CD14-positive monocyte (primary cell): ENCODE measurements around the gene GPR39. TPM values are rescaled to one million over a fixed set of nuclear protein-coding genes. Genes with fewer than 3 reads are reported as not detected.

Experiments used
- DNase-seq, 3 donors: peaks; one replicate each; pipeline ENCODE4 v3.0.0-alpha.2; 2011 to 2022
- H2AFZ ChIP-seq: 2 replicates; pipeline ENCODE4 v1.6.0; 2012; ENCODE audit warnings: mild to moderate bottlenecking, low read depth, low read length, inconsistent platforms; ENCODE audit not compliant: insufficient read depth, poor library complexity, severe bottlenecking
- H3K27ac ChIP-seq, 2 donors: 1 replicate in 1 of 2; 2 replicates in 1 of 2; pipeline ENCODE4 v1.5.1; 2012 to 2013; ENCODE audit warnings: low read length in 2 of 2, control low read depth in 1 of 2, inconsistent platforms in 1 of 2, low read depth in 1 of 2, mild to moderate bottlenecking in 1 of 2
- H3K27me3 ChIP-seq, 2 donors: one replicate each; pipeline versions ENCODE4 v1.6.0 to v1.6.1; 2011 to 2013; ENCODE audit warnings: low read length in 2 of 2; ENCODE audit not compliant: control insufficient read depth in 2 of 2, insufficient read depth in 2 of 2
- H3K36me3 ChIP-seq, 2 donors: replicated peaks in 1 of 2; 1 replicate in 1 of 2; 2 replicates in 1 of 2; pipeline versions ENCODE4 v1.5.1 to v1.6.1; 2012 to 2013; ENCODE audit warnings: low read length in 2 of 2, control low read depth in 1 of 2, inconsistent platforms in 1 of 2, mild to moderate bottlenecking in 1 of 2; ENCODE audit not compliant: insufficient read depth in 2 of 2, control insufficient read depth in 1 of 2
- H3K4me1 ChIP-seq, 2 donors: 1 replicate in 1 of 2; 2 replicates in 1 of 2; pipeline versions ENCODE4 v1.5.1 to v1.6.1; 2012 to 2013; ENCODE audit warnings: low read length in 2 of 2, control low read depth in 1 of 2, inconsistent platforms in 1 of 2, mild to moderate bottlenecking in 1 of 2, moderate library complexity in 1 of 2; ENCODE audit not compliant: insufficient read depth in 2 of 2, control insufficient read depth in 1 of 2
- H3K4me2 ChIP-seq: replicated peaks from 2 replicates; pipeline ENCODE3; 2012; ENCODE audit warnings: low read length, moderate library complexity, mild to moderate bottlenecking; ENCODE audit not compliant: poor library complexity, severe bottlenecking; ENCODE audit errors: extremely low read depth
- H3K4me3 ChIP-seq, 3 experiments: fragments of 200-600 bp in 1 of 3; sonication (generic) in 1 of 3; replicated peaks in 1 of 3; 1 replicate in 2 of 3; 2 replicates in 1 of 3; pipeline ENCODE4 v1.5.1; 2011 to 2013; ENCODE audit warnings: low read length in 3 of 3, mild to moderate bottlenecking in 3 of 3, control low read depth in 2 of 3, low read depth in 2 of 3, inconsistent platforms in 1 of 3, moderate library complexity in 1 of 3
- H3K79me2 ChIP-seq: 2 replicates; pipeline ENCODE4 v1.6.0; 2012; ENCODE audit warnings: mild to moderate bottlenecking, control low read depth, inconsistent platforms, low read length, moderate library complexity; ENCODE audit not compliant: insufficient read depth
- H3K9ac ChIP-seq: 2 replicates; pipeline ENCODE4 v1.6.0; 2017; ENCODE audit warnings: low read length, mild to moderate bottlenecking; ENCODE audit not compliant: insufficient read depth, poor library complexity, severe bottlenecking
- H3K9me3 ChIP-seq, 2 donors: replicated peaks in 1 of 2; 1 replicate in 1 of 2; 2 replicates in 1 of 2; pipeline versions ENCODE4 v1.5.1 to v1.6.1; 2012 to 2013; ENCODE audit warnings: low read length in 2 of 2, control low read depth in 1 of 2; ENCODE audit not compliant: control insufficient read depth in 1 of 2, insufficient read depth in 1 of 2
- H4K20me1 ChIP-seq: 2 replicates; pipeline ENCODE4 v1.6.0; 2012; ENCODE audit warnings: mild to moderate bottlenecking, low read length, control low read depth, moderate library complexity; ENCODE audit not compliant: insufficient read depth
- H3K27ac Mint-ChIP-seq, 7 donors: one replicate each; pipeline ENCODE4 v1.8.0; 2020; ENCODE audit warnings: mild to moderate bottlenecking in 7 of 7, mixed read lengths in 7 of 7, moderate library complexity in 6 of 7, inconsistent platforms in 2 of 7
- H3K27me3 Mint-ChIP-seq, 3 donors: one replicate each; pipeline ENCODE4 v1.8.0; 2021 to 2022; ENCODE audit warnings: low read depth in 3 of 3, mild to moderate bottlenecking in 3 of 3, mixed read lengths in 3 of 3, moderate library complexity in 3 of 3, inconsistent platforms in 1 of 3
- H3K36me3 Mint-ChIP-seq, 2 donors: one replicate each; pipeline ENCODE4 v1.8.0; 2020; ENCODE audit warnings: mixed read lengths in 2 of 2, inconsistent platforms in 1 of 2, mild to moderate bottlenecking in 1 of 2
- H3K4me1 Mint-ChIP-seq: one replicate; pipeline ENCODE4 v1.8.0; 2020; ENCODE audit warnings: mild to moderate bottlenecking, mixed read lengths
- H3K4me3 Mint-ChIP-seq, 2 donors: one replicate each; pipeline ENCODE4 v1.8.0; 2020; ENCODE audit warnings: mild to moderate bottlenecking in 2 of 2, mixed read lengths in 2 of 2, moderate library complexity in 1 of 2
- H3K9me3 Mint-ChIP-seq, 7 donors: one replicate each; pipeline ENCODE4 v1.8.0; 2020 to 2022; ENCODE audit warnings: mixed read lengths in 7 of 7, mild to moderate bottlenecking in 6 of 7, moderate library complexity in 6 of 7, inconsistent platforms in 2 of 7
- WGBS: methylation state at CpG from one replicate; pipeline ENCODE4 v1.1.5; 2013; ENCODE audit warnings: missing lambda C conversion rate; ENCODE audit not compliant: insufficient coverage; 5-methylcytosine and 5-hydroxymethylcytosine counted together
- intact Hi-C, 2 donors: fragments of 100-400 bp; cut with micrococcal nuclease; formaldehyde crosslinking; loops; one replicate each; pipeline versions ENCODE4 v1.15.0 to v1.15.1; 2023
- polyA plus RNA-seq, 3 donors: library from polyadenylated mRNA; depleted of rRNA in 1 of 3; unstranded in 2 of 3; stranded (reverse) in 1 of 3; fragments of 300-500 nt in 2 of 3; fragments of >200 nt in 1 of 3; fragmentation: Illumina TruSeq in 2 of 3; gene quantifications; 1 replicate in 2 of 3; 2 replicates in 1 of 3; pipeline ENCODE4 v1.2.3, GENCODE V29; 2012 to 2021
- TF ChIP-seq, protein P1 (sequence below): fragments of 200-600 bp; IDR thresholded peaks from one replicate; pipeline ENCODE4 v1.8.0; 2022; ENCODE audit warnings: antibody characterized with exemption, mild to moderate bottlenecking

The GPR39 gene
- polyA plus RNA-seq, 3 donors, result 0.12 TPM; not detected in 2

DNA sequence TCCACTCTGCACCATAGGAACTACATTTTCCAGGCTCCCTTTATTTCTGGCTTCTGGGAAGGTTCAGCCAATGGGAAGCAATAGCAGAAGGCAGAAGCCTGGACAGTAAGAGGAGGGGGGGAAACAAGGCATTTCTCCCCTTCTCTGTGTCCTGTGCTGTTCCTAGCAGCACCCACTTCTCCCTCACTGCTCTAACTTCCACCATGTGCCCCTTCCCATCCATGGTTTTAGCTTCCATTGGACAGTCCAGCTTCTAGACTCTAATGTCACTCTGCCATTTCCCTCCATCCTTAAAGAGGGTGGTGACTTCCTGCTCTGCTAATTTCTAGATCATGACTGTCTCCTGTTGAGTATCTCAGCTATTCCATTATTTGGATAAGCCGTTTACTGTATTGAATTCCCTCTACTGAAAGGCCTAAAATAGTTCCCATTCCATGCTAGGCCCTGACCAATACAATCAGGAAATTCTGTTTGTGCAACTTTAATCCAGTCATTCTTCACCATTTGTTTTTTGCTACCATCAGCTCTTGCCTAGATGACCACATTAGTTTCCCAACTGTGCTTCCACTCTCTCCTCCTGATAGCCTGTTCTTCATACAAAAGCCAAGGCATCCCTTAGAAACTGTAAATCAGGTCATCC lies 274.2 kb downstream of the GPR39 start:
- Histone ChIP-seq H3K79me2 (no peaks in the 10 kb centered on the region), H3K9me3 (no peaks in the 10 kb centered on the region), H2AFZ (no peak overlapping the region), H3K27ac (no peak overlapping the region), H3K4me3 (no peak overlapping the region), H3K4me1 (no peaks in the 10 kb centered on the region), H3K4me2 (no peak overlapping the region), H4K20me1 (no peaks in the 10 kb centered on the region), H3K36me3 (no peaks in the 10 kb centered on the region), H3K27me3 (no peaks in the 10 kb centered on the region), H3K9ac (no peak overlapping the region)
- no peak for DNase-seq
- H3K4me3 Mint-ChIP-seq, result no peak overlapping the region
- no peak overlapping the region for H3K27ac Mint-ChIP-seq
- no peaks in the 10 kb centered on the region for H3K4me1 Mint-ChIP-seq
- peaks cover 0 to 6% (median 2%) of the 10 kb centered on the region in 7 donors for H3K9me3 Mint-ChIP-seq
- intact Hi-C loops, result no loop called here
- H3K27me3 Mint-ChIP-seq, result peaks cover 2 to 9% (median 3%) of the 10 kb centered on the region in 3 donors
- WGBS, result 80% methylated on average over 1 of the region's 1 CpG
- TF ChIP-seq, protein P1, sequence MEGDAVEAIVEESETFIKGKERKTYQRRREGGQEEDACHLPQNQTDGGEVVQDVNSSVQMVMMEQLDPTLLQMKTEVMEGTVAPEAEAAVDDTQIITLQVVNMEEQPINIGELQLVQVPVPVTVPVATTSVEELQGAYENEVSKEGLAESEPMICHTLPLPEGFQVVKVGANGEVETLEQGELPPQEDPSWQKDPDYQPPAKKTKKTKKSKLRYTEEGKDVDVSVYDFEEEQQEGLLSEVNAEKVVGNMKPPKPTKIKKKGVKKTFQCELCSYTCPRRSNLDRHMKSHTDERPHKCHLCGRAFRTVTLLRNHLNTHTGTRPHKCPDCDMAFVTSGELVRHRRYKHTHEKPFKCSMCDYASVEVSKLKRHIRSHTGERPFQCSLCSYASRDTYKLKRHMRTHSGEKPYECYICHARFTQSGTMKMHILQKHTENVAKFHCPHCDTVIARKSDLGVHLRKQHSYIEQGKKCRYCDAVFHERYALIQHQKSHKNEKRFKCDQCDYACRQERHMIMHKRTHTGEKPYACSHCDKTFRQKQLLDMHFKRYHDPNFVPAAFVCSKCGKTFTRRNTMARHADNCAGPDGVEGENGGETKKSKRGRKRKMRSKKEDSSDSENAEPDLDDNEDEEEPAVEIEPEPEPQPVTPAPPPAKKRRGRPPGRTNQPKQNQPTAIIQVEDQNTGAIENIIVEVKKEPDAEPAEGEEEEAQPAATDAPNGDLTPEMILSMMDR, result no peak
- H3K36me3 Mint-ChIP-seq, result no peaks in the 10 kb centered on the region

GRCh38 chr2:132691556-132691955 lies 275.0 kb downstream of the GPR39 start:
- no peaks in the 10 kb centered on the region for H3K36me3 Mint-ChIP-seq
- no peaks in the 10 kb centered on the region for H3K27me3 ChIP-seq
- H2AFZ ChIP-seq, result no peak overlapping the region
- H3K9me3 Mint-ChIP-seq, result peaks cover 0 to 6% (median 2%) of the 10 kb centered on the region in 7 donors
- H4K20me1 ChIP-seq, result no peaks in the 10 kb centered on the region
- DNase-seq, result no peak
- no peaks in the 10 kb centered on the region for H3K36me3 ChIP-seq
- H3K9ac ChIP-seq, result no peak overlapping the region
- no peak overlapping the region for H3K4me3 ChIP-seq
- intact Hi-C loops, result no loop called here
- H3K27ac ChIP-seq, result no peak overlapping the region
- peaks cover 2 to 7% (median 2%) of the 10 kb centered on the region in 3 donors for H3K27me3 Mint-ChIP-seq
- no peak overlapping the region for H3K27ac Mint-ChIP-seq
- H3K9me3 ChIP-seq, result no peaks in the 10 kb centered on the region
- WGBS, result 92% methylated on average over 2 of the region's 4 CpGs
- H3K4me1 ChIP-seq, result no peaks in the 10 kb centered on the region
- H3K4me3 Mint-ChIP-seq, result no peak overlapping the region
- H3K4me1 Mint-ChIP-seq, result no peaks in the 10 kb centered on the region
- H3K4me2 ChIP-seq, result no peak overlapping the region
- TF ChIP-seq, protein P1, result no peak
- no peaks in the 10 kb centered on the region for H3K79me2 ChIP-seq
